B cell (primary cell): ENCODE results near the gene NUTM2G.
"Not testable (repeated sequence)": the region's sequence is repeated elsewhere in the genome, so short reads cannot be mapped to it uniquely, and the experiment has no call there.

ENCODE experiments used
- CTCF ChIP-seq: fragments of 200-600 bp; IDR thresholded peaks from one replicate; pipeline ENCODE4 v1.8.0; 2022; ENCODE audit warnings: antibody characterized with exemption, mild to moderate bottlenecking
- EZH2 ChIP-seq: IDR thresholded peaks from 2 replicates; pipeline ENCODE4 v1.6.1; 2012; ENCODE audit warnings: borderline replicate concordance, low read depth, mild to moderate bottlenecking, moderate library complexity, low read length; ENCODE audit not compliant: insufficient read depth, poor library complexity, severe bottlenecking

GRCh38 chr9:96900010-96900409, 28.6 kb upstream of the NUTM2G start:
- not testable (repeated sequence) for TF ChIP-seq CTCF, EZH2
